ENCODE measurements around the gene ARHGEF16.

The ARHGEF16 gene

DNA sequence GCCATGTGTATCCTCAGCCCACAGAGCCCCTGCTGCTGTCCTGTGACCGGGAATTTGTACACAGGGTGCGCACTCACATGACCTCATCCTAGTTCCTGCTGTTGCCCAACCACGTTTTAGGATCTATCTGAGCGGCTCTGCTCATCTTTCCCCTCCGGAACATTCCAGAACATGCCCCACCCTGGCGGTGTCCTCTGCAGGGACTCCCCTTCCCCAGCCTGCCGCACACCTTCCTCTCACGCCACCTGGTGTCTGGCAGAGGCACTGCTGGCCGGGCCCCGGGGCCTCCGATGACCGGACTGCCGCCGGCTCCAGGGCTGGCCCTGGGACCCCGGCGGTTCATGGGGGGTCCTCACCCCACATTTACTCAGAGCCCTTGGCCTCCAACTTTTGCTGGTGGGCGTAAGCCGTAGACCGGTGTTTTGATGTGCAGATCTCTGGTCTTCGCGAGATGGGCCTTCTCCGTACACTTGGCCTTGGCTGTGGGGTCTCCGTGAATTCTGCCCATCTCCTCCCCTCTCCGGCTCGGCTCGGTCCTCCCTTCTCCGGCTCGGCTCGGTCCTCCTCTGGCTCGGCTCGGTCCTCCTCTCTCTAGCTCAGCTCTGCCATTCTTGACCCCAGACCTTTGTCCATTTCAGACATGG lies 29.5 kb downstream of the ARHGEF16 start:
- peak in 5 of 14 donors; percentile 11 to 24 (median 19) for DNase-seq

DNA sequence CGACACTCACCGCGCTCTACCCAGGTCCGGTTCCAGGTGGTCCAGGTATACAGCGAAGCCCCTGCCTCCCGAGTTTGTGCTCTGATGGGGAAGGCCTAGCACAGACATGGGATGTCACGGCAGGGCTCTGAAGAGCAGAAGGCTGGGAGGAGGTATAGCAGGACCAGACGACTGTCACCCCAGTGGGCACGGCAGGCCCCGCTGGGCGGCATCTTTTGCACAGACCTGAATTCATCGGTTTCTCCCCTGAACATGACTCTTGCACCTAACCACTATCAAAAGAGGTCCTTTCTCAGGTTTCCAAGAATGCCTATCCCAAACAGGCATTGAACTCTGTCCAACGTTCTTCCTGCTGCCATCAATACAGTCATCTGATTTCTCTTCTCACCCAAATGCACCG lies 30.6 kb downstream of the ARHGEF16 start:
- no peak for DNase-seq

DNA sequence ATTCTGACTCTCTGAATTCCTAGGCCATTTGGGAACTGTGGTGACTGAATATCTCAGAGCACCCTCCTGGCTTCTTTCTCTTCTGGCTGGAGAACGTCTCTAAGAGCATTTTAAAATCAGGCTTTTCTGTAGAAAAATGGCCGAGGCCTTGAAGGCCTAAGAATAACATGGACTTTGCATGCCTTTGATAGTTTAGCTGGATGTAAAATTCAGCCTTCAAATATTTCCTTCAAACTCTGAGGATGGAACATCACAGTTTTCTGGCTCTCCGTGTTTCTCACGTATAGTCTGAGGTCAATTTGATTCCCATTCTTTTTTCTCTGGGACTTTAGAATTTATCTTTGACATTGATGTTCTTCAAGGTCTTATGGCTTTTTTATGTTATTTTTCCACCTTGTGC lies 34.0 kb downstream of the ARHGEF16 start:
- no peak for DNase-seq

DNA sequence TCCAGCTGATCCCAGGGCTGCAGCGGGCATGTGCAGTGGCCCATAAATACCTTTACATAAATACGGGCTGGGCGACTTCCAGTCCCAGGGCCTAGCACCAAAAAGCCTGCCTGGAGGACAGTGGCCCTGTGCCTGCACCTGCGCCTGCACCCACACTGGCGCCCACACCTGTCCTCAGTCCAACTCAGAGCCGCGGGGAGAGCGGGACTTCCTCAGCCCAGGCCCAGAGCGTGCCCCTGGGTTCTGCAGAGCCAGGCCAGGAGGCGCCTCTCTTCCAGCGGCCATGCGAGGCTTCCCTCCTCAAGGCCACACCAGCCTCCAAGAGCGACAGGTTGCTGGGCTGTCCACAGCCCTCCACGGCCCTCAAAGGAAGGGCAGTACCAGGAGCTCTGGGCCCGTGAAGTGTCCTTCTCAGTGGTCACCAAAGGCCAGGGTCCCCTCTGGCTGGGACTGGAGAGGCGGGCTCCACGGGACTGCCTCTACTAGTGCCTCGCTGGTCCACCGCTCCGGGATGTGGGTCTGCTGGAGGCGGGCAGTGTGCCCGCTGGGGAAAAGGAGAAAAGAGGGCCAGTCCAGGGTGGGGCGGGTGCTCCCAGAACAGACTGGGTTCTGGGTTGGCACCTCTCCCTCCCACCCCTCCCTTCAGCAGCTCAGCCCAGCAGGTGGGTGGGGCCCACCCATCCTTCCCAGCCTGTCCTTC lies 35.7 kb downstream of the ARHGEF16 start:
- DNase-seq, result no peak

DNA sequence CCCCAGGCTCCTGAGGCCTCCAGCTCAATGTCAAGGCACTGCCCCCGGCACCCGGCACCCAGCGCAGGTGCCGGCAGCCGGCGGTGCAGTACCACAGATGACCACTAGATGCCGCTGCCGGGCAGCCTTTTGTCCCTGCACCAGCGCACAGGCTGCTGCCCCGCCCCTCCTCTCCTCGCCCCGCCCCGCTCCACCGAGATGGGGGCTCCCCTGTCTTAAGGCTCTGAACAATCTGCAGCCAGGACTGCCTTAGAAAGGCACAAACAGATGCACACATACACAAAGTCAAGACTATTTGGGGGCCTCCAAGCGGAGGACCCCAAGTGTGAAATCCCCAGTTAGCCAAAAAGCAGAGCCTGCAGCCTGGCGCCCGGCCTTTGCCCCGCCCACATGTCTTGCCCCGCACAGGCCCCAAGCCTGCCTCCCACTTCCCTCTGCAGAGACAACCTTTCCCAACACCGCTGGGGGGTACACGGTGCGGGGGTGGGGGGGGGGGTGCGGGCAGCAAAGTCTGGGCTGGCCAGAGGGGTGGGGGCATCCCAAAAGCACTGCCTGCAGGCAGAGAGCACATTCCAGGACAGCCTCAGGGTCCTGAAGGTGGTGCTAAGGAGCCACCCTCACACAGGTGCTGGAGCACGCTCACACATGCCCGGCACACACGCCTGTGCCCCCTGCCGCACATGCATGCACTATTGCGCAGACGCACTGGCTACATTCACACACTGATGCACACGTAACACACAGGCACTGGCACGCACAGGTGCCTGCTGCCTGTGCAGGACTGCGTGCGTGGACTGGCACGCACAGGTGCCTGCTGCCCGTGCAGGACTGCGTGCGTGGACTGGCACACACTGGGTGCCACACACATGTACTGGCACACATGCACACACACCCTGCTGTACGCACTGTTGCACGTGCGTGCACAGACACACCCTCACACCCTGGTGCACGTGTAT lies 37.1 kb downstream of the ARHGEF16 start:
- peak in 11 of 14 donors; percentile 14 to 74 (median 43) for DNase-seq

DNA sequence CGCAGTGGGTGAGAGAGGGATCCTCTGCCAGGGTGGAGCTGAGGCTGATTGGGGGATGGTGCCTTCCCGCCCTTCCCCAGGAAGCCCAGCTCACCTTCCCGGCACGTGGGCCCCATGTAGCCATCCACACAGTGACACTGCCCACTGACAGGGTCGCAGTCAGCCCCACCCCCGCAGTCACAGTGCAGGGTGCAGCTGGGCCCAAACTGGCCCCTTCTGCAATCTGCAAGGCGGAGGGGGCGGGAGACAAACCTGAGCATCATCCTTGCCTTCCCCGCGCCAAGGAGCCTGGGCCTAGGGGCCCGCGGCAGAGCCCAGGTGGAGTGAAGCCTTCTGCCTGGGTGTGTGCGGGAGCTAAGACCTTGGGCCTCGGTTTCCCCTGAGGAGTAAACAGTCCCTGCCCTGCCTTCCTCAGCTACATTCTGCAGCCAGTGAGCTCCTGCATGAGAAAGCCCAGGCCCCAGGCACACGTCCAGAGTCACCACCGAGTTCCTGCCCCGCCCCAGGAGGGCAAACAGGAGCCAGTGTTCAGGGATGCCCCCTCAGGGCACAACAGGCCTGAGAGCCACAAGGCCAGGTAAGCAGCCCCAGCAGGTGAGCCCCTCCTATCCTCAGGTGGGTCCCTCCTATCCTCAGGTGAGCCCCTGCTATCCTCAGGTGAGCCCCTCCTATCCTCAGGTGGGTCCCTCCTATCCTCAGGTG lies 38.2 kb downstream of the ARHGEF16 start:
- no peak for DNase-seq

DNA sequence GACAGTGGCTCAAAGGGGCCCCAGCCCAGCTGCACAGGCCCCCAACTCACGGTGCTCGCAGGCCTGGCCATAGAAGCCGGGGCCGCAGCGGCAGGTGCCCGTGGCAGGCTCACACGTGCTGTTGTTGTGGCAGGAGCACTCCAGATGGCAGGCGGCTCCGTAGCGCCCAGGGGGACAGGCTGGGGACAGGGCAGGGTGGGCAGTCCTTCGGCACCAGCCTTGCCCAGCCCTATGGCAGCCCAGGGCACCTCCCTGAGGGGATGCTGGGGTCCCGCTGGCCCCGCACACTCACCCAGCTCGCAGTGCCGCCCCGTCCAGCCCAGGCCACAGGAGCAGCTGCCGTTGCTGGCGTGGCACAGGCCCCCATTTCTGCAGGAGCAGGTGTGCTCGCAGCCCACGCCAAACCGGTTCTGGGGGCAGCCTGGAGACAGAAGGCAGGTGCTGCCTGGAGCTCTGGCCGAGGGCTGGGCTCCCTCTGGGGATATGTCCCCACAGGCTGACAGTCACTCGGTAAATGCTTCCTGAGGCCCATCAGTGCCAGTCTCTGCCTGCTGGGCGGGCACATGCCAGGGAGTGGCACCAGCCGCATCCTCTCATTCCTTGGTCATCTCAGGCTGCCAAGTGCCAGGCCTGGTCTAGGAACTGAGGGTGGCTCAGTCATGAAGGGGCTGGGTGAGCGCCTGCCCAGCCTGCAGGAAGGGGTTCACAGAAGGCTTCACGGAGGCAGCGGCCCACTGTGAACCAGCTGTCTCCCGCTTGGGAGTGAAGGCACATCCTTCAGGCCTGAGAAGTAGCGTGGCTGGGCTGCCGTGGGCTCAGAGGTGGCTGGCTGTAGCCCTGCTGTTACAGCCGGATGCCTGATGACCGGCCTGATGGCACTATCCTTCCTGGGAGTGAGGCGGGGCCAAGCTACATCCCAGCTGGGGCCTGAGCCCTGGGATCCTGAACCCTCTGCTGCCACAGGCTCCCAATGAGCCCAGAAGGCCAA lies 40.1 kb downstream of the ARHGEF16 start:
- peak in 1 of 14 donors; percentile 78 for DNase-seq

DNA sequence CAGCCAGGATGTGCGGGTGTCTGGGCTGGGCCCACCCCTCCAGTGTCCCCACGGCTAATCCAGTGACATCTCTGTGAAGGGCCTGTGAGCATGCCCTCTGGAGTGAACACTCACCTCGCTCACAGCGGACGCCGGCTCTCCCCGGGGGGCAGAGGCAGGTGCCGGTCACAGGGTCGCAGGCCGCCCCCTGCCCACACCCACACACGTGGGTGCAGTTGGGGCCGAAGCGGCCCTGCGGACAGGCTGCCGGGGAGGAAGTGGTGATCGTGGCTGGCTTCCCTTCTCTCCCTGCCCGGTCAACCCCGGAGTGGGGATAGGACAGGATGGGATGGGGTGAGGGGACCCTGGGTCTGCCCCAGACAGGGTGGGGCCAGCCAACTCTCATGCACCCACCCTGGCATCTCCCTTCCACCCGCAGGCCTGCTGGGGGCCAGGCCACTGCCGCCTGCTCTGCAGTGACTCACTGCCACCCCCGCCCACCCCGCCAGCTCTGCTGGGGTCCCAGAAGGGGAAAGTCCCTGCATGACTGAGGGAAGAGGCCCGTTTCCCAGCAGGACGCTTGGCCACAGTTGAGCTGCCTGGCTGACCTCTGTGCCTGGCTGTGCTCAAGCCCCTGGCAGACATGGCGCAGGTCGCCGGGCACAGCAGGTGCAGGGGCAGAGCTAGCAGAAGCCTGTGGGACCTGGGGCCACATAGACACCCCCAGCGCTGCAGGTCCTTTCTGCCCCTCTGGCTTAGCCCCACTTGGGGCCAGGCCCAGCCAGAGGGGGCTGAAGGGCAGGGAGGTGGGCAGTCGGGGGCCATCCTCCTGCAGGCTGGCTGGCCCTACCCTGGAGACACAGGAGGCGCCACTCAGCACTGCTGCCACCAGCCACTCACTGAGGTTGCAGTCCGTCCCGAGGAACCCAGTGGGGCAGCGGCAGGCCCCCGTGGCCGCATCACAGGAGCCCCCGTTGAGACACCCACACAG lies 41.6 kb downstream of the ARHGEF16 start:
- DNase-seq, result peak in 1 of 14 donors; percentile 56

DNA sequence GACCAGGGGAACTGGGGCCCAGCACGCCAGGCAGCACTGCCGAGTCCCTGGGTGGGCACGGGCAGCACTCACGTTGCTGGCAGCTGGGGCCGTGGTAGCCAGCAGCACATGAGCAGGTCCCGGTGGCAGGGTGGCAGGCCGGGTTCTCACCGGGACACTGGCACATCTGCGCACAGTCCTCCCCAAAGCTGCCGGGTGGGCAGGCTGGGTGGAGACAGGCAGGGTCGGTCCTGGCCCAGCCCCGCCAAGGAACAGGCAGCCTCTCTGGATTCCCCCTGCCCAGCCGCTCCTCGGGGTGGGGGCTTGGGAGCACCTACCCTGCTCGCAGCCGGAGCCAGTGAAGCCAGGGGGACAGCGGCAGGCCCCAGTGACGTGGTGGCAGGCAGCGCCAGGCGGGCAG lies 42.5 kb downstream of the ARHGEF16 start:
- no peak for DNase-seq

DNA sequence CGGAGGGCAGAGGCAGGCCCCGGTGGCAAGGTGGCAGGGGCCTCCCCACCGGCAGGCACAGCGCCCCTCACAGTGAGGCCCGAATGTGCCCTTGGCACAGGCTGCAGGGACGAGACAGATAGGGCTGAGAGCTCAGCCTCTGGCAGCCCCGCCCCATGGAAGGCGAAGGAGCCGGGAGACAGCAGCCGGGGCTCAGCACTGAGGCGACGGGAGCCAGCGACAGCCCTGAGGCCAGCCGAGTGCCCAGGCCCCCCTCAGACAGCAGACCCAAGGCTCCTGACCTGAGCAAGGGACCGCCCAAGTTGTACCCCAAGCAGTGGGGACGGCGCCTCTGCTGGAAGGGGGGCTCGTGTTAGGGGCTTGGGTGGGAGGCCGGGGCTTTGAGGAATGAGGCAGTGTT lies 43.1 kb downstream of the ARHGEF16 start:
- no peak for DNase-seq

DNA sequence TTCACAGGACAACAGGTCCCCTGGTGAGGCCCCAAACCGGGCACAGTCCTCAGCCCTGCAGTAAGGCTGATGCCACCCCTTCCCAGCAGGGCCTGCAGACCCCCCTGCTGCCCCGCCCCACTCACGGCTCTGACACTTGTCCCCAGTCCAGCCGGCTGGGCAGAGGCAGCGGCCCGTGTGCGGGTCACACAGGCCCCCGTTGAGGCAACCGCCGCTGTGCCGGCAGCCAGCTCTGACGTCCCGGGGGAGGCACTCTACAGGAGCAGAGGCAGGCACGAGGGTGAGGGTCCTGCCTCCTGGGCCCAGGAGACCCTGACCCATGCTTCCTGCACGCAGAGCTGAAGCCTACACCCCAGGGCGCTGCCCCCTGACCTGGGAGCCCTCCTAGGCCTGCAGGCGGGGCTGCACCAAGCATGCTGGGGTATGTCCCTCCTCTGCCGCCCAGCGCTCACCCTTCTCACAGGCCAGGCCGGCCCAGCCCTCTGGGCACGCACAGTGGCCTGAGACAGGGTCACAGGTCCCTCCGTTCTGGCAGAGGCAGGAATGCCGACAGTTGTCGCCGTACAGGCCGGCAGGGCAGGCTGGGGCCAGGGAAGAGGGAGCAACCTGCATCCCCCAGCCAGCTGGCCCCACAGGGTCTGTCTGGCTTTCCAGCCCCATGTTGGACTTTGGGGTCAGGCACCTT lies 43.9 kb downstream of the ARHGEF16 start:
- no peak for DNase-seq

DNA sequence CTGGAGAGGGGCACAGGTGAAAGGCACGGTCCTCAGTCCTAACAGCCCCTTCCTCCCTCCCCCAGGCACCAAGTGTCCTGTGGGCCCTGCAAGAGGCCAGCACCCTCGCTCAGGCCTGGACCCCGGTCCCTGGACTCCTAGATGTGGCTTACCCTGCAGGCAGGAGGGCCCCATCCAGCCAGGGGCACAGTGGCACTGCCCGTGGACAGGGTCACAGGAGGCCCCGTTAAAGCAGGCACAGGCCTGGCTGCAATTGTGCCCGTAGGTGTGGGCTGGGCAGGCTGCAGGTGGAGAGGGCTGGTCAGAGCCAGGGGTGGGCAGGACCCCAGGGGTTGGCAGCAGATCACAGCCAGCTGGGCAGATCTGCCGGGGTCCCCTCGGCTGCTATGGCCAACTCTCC lies 44.5 kb downstream of the ARHGEF16 start:
- no peak for DNase-seq

DNA sequence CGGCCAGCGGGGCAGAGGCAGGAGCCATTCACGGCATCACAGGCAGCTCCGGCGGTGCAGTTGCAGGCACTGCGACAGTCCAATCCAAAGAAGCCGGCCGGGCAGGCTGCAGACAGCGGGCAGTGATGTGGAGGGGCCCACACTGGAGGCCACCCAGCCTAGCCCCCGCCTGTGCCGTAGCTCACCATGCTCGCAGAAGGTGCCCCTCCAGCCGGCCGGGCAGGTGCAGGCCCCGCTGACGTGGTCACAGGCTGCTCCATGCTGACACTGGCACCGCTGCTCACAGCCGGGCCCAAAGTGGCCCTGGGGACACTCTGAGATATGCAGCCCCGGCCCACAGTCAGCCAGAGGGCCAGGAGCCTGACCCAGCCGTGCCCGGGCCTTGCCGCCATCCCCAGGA lies 45.1 kb downstream of the ARHGEF16 start:
- DNase-seq, result no peak

DNA sequence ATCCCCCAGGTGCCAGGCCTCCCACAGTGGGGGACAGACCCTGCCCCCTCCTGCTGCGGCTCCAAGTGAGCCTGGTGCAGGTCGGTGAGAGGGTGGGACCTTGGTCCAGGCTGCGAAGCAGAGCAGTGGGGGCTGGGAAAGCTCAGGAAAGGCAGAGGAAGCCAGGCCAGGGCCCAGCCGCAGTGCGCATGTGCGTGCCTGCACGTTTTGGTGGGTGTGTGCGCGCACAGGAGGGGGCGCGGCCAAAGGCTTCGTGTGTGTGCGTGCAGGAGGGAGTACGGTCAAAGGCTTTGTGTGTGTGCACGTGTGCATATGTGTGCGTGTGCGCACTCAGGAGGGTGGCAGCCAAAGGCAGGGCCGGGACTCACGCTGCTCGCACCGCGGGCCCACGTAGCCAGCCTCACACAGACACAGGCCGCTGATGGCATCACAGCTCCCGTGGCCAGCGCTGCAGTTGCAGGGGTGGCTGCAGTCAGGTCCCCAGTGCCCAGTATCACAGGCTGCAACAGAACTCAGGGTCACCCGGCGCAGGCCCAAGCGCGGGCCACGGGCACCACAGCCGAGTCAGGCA lies 45.9 kb downstream of the ARHGEF16 start:
- no peak for DNase-seq

DNA sequence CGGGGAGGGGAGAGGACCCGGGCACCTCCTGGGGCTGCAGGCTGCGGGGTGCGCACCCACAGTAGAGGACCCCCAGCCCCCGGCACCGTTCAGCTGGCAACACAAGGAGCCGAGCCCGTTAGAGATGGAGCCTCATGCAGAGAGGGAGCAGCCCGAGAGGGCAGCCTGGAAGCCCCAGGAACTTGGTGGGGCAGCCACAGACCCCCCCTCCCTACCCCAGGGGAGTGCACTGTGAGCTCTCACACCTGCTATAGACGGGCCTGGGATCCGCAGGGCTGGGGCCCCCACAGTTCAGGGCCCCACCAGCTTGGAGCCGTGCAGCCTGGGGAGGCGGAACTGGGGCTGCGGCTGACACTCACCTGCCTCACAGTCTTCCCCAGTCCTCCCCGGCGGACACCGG lies 47.0 kb downstream of the ARHGEF16 start:
- DNase-seq, result no peak

DNA sequence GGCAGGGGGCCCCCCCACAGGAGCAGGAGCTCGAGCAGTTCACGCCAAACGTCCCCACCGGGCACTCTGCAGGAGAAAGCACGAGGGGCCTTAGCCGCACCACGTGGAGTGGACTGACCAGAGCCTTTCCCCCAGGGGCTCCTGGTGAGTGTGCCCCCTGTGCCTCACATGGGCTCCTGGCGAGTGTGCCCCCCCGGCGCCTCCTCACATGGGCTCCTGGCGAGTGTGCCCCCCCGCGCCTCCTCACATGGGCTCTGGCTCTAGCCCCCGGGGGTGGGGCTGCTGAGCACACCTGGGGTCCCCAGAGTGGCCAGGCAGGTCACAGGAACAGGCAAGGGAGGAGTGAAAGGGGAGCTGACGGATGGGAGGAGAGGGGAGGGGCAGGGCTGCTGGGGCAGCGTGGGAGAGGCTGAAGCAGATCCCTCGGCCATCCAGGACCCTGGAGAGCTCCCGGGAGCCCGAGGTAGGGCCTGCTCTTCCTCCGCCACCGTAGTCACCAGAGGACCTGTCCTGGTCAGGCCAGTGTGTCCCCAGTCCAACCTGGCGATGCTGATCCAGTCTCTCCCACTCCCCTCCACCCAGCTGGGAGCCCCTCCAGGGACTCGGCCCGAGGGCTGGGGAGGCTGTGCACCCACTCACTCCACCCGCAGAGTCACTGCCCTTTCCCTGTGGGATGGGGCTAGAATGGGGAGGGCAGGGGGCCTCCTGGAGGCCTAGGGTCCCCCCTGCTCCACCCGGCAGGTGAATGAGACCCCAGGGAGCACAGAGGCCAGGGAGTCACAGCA lies 47.6 kb downstream of the ARHGEF16 start:
- peak in 9 of 14 donors; percentile 7 to 61 (median 19) for DNase-seq

DNA sequence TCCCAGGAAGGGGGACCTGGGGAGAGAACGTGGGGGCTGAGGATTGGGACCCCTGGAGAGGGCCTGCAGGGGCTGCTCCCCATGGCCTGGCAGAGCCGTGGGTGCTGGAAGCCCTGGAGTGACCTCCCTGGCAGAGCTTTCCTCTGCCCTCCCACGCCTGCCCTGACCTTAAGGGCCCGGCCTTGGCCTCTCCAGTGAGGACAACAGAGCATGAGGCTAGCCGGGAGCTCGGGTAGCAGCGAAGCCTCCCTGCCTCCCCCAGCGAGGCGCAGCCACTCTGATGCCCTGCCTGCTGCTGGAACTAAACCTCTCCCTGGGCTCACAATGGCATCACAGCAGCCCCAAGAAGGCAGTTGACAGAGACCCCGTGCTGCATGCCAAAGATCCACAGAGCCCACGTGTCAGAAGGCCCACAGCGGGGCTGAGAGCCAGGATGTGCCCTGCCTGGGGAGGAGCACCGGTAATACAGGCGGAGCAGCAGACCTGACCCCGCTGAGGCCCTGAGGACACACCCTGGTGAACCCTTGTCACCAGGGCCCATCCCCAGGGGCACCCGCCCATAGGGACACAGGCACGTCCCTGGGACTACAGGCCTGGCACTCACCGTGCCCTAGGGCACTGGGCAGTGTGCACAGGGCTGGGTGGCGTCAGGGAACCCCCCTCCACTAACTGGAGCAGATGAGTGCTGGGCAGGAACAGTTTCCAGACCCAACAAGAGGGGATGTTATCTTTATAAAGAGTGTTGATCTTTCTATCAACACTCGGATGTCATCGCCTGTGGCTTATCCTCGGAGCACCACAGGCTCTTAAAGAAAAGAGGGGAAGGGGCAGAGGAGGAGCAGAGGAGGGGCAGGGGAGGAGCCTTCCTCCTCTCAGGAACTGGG lies 48.4 kb downstream of the ARHGEF16 start:
- no peak for DNase-seq

All from C1 segment of cervical spinal cord (tissue), 14 donors.